HepG2 (cell line): ENCODE data around the gene BICDL2.

Source experiments
- ARID2 ChIP-seq: sonication (generic); formaldehyde crosslinking; IDR thresholded peaks from 2 replicates; pipeline ENCODE4 v1.8.1; 2022; ENCODE audit warnings: mild to moderate bottlenecking, missing genetic modification reagents, borderline replicate concordance
- CREB1 ChIP-seq, 2 experiments: fragments of 450-650 bp in 1 of 2; IDR thresholded peaks; 2 replicates each; pipeline ENCODE4 v1.6.1; 2016 to 2017; ENCODE audit warnings: control low read depth in 1 of 2, mild to moderate bottlenecking in 1 of 2, missing compliant biosample characterization in 1 of 2, missing genetic modification characterization in 1 of 2
- EP300 ChIP-seq, 3 experiments: sonication (generic) in 1 of 3; formaldehyde crosslinking in 1 of 3; IDR thresholded peaks; 2 replicates each; pipeline versions ENCODE4 v1.5.1 to v1.6.1; 2011 to 2020; ENCODE audit warnings: low read depth in 2 of 3, low read length in 2 of 3, borderline replicate concordance in 1 of 3, improper control_type of control experiment in 1 of 3, mild to moderate bottlenecking in 1 of 3, missing genetic modification reagents in 1 of 3, moderate library complexity in 1 of 3
- SIN3B ChIP-seq: fragments of 150-350 bp; IDR thresholded peaks from 2 replicates; pipeline ENCODE4 v1.6.1; 2014; ENCODE audit warnings: low read length
- YY1 ChIP-seq: IDR thresholded peaks from 2 replicates; pipeline ENCODE4 v1.6.1; 2011; ENCODE audit warnings: low read length, low read depth, moderate library complexity, mild to moderate bottlenecking; ENCODE audit not compliant: insufficient read depth, insufficient replicate concordance
- ZBTB34 ChIP-seq: sonication (generic); formaldehyde crosslinking; IDR thresholded peaks from 2 replicates; pipeline ENCODE4 v1.8.0; 2022; ENCODE audit warnings: mild to moderate bottlenecking, missing genetic modification reagents
- ZNF605 ChIP-seq: sonication (generic); formaldehyde crosslinking; IDR thresholded peaks from 2 replicates; pipeline ENCODE4 v1.8.0; 2022; ENCODE audit warnings: mild to moderate bottlenecking, missing genetic modification reagents

GRCh38 chr16:3060339-3061127 lies 23.8 kb upstream of the BICDL2 start:
- TF ChIP-seq YY1 (no peak), SIN3B (no peak), CREB1 (IDR thresholded peaks at IDR 0.05) (no peak), CREB1 (CRISPR knock-in tag; IDR thresholded peaks at IDR 0.05) (no peak), EP300 (IDR thresholded peaks at IDR 0.05; ENCODE audit: low read depth in 2 of 2, low read length in 2 of 2) (no peak), EP300 (CRISPR knock-in tag; IDR thresholded peaks at IDR 0.05; ENCODE audit: borderline replicate concordance) (no peak), ZBTB34 (CRISPR knock-in tag) (no peak), ARID2 (CRISPR knock-in tag) (no peak), ZNF605 (CRISPR knock-in tag) (no peak)
